KMS-11 (cell line): ENCODE measurements around the gene LAMB1.

ENCODE experiments used
- H2AFZ ChIP-seq: fragments of 200-600 bp; sonication (generic); 2 replicates; pipeline ENCODE4 v1.6.1; 2016; ENCODE audit warnings: antibody characterized with exemption, mixed run types, low read depth
- H3K27ac ChIP-seq: fragments of 200-600 bp; sonication (generic); 2 replicates; pipeline ENCODE4 v1.6.1; 2016; ENCODE audit warnings: mild to moderate bottlenecking, mixed run types
- H3K27me3 ChIP-seq: fragments of 200-600 bp; sonication (generic); 2 replicates; pipeline ENCODE4 v1.6.1; 2017; ENCODE audit warnings: mild to moderate bottlenecking, low read depth, mixed run types, moderate library complexity; ENCODE audit not compliant: insufficient read depth
- H3K36me3 ChIP-seq: fragments of 200-600 bp; sonication (generic); 2 replicates; pipeline ENCODE4 v1.6.1; 2017; ENCODE audit warnings: mild to moderate bottlenecking, mixed run types; ENCODE audit not compliant: insufficient read depth
- H3K4me1 ChIP-seq: fragments of 200-600 bp; sonication (generic); 2 replicates; pipeline ENCODE4 v1.6.1; 2016; ENCODE audit warnings: mild to moderate bottlenecking, low read depth, mixed run types; ENCODE audit not compliant: poor library complexity, severe bottlenecking
- H3K4me2 ChIP-seq: fragments of 200-600 bp; sonication (generic); 2 replicates; pipeline ENCODE4 v1.7.0; 2016; ENCODE audit warnings: mild to moderate bottlenecking, mixed run types
- H3K4me3 ChIP-seq: fragments of 200-600 bp; sonication (generic); IDR thresholded peaks from 2 replicates; pipeline ENCODE4 v1.6.1; 2017; ENCODE audit warnings: low read depth, low read length, mixed read lengths; ENCODE audit not compliant: insufficient read depth
- H3K79me2 ChIP-seq: fragments of 200-600 bp; sonication (generic); 2 replicates; pipeline ENCODE4 v1.6.1; 2016; ENCODE audit warnings: low read depth, mixed run types; ENCODE audit not compliant: insufficient read depth
- H3K9ac ChIP-seq: fragments of 200-600 bp; sonication (generic); 2 replicates; pipeline ENCODE4 v1.6.1; 2016; ENCODE audit warnings: mild to moderate bottlenecking, mixed run types
- H4K20me1 ChIP-seq: fragments of 200-600 bp; sonication (generic); 2 replicates; pipeline ENCODE4 v1.6.1; 2016; ENCODE audit warnings: mild to moderate bottlenecking, mixed run types; ENCODE audit not compliant: insufficient read depth
- TF ChIP-seq, protein P1 (sequence below): fragments of 200-600 bp; sonication (generic); conservative IDR thresholded peaks from 2 replicates; pipeline ENCODE4 v1.6.1; 2017; ENCODE audit warnings: low read depth, mild to moderate bottlenecking, antibody characterized with exemption, low read length, moderate library complexity, mixed read lengths

The LAMB1 gene

DNA sequence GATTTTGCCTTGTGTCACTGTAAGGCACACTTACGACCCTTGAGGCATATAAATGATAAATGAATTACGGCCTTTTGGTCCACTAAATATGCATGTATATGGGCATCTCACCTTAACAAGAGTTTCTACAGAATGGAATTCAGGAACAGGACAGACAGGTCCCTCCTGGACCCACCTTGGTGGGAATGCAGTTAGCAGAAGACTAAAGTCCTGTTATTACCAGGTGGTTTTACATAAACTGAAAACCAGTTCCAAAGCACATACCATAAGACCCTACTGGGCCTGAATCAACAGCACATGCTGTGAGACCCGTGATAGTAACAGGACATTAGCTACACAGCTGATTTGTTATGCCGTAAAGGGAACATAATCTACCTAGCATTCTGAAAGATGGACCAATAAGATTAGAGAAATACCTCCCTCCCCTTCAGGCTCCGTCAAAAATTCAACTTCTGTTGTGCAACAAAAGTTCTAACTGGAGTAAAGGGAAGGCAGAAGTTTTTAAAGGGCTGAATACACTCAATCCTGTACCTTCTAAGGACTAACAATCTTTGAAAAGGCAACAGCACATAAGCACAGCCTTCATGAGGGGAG, 24.0 kb downstream of the LAMB1 start:
- no peak overlapping the region for H3K4me3 ChIP-seq
- TF ChIP-seq, protein P1, sequence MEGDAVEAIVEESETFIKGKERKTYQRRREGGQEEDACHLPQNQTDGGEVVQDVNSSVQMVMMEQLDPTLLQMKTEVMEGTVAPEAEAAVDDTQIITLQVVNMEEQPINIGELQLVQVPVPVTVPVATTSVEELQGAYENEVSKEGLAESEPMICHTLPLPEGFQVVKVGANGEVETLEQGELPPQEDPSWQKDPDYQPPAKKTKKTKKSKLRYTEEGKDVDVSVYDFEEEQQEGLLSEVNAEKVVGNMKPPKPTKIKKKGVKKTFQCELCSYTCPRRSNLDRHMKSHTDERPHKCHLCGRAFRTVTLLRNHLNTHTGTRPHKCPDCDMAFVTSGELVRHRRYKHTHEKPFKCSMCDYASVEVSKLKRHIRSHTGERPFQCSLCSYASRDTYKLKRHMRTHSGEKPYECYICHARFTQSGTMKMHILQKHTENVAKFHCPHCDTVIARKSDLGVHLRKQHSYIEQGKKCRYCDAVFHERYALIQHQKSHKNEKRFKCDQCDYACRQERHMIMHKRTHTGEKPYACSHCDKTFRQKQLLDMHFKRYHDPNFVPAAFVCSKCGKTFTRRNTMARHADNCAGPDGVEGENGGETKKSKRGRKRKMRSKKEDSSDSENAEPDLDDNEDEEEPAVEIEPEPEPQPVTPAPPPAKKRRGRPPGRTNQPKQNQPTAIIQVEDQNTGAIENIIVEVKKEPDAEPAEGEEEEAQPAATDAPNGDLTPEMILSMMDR, result no peak

GRCh38 chr7:107977048-107977447, 25.9 kb downstream of the LAMB1 start:
- no peaks in the 10 kb centered on the region for H3K79me2 ChIP-seq

More for the DNA sequence above, 24.0 kb downstream of the LAMB1 start:
- Histone ChIP-seq H3K9ac (no peak overlapping the region), H3K79me2 (no peaks in the 10 kb centered on the region), H4K20me1 (no peaks in the 10 kb centered on the region), H3K27me3 (no peaks in the 10 kb centered on the region), H3K4me1 (no peaks in the 10 kb centered on the region), H3K36me3 (no peaks in the 10 kb centered on the region), H2AFZ (no peak overlapping the region), H3K4me2 (no peak overlapping the region), H3K27ac (no peak overlapping the region)

DNA sequence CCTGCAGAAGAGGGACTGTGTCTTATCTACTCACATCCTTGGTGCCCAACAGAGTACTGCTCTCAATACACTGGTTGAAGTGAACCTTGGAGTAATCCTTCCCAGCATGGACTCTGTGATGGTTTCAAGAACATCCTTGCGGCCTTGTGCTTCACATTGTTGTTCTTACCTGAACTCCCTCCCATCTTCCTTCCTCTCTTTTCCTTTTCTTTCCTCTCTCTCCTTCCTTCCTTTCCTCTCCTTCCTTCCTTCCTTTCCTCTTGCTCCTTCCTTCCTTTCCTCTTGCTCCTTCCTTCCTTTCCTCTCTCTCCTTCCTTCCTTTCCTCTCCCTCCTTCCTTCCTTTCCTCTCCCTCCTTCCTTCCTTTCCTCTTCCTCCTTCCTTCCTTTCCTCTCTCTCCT, 26.3 kb downstream of the LAMB1 start:
- Histone ChIP-seq H3K27me3 (no peaks in the 10 kb centered on the region), H3K4me2 (no peak overlapping the region), H3K4me1 (no peaks in the 10 kb centered on the region), H3K36me3 (no peaks in the 10 kb centered on the region), H3K79me2 (no peaks in the 10 kb centered on the region), H3K27ac (no peak overlapping the region), H3K9ac (no peak overlapping the region), H3K4me3 (no peak overlapping the region), H4K20me1 (no peaks in the 10 kb centered on the region), H2AFZ (no peak overlapping the region)
- TF ChIP-seq, protein P1, result no peak

More at GRCh38 chr7:107977048-107977447, 25.9 kb downstream of the LAMB1 start:
- H3K4me3 ChIP-seq, result no peak overlapping the region
- H3K27me3 ChIP-seq, result no peaks in the 10 kb centered on the region
- no peak overlapping the region for H3K9ac ChIP-seq
- H3K4me2 ChIP-seq, result no peak overlapping the region
- no peaks in the 10 kb centered on the region for H3K36me3 ChIP-seq
- H2AFZ ChIP-seq, result no peak overlapping the region
- no peaks in the 10 kb centered on the region for H3K4me1 ChIP-seq
- H3K27ac ChIP-seq, result no peak overlapping the region
- no peaks in the 10 kb centered on the region for H4K20me1 ChIP-seq
- TF ChIP-seq, protein P1, result no peak

DNA sequence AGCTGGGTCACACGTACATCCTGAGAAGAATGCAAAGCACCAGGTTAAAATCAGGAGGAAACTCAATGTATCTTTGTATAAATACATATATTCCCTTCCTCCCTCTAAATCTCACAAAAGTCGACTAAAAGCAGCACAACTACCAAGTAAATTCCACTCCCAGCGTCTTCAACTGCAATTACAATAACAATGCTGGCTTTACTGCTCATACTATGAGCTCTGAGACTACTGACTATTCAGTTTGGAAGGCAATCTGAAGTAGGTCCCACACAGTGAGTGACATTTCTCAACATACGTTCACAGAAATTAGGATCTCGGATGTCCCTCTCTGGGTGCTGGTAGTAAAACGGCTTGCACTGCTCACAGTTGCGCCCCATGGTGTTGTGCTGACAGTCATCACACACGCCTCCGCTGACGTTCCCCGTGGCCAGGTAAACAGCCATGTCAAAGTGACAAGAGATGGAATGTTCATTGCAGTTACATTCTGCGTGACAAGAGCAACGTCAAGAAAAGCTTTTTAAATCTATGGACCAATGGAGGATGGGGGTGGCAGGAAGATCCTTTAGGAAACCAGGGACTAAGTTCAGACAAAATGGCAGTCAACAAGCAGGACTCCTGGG, 27.5 kb downstream of the LAMB1 start:
- Histone ChIP-seq H4K20me1 (no peaks in the 10 kb centered on the region), H3K27ac (no peak overlapping the region)
- TF ChIP-seq, protein P1, result no peak

More for the DNA sequence above, 27.5 kb downstream of the LAMB1 start:
- Histone ChIP-seq H3K36me3 (no peaks in the 10 kb centered on the region), H3K4me3 (no peak overlapping the region), H3K4me1 (no peaks in the 10 kb centered on the region), H2AFZ (no peak overlapping the region), H3K79me2 (no peaks in the 10 kb centered on the region), H3K9ac (no peak overlapping the region), H3K27me3 (no peaks in the 10 kb centered on the region), H3K4me2 (no peak overlapping the region)
